Measurements from ENCODE around the gene TBL2.
"Not testable (repeated sequence)": the region's sequence is repeated elsewhere in the genome, so short reads cannot be mapped to it uniquely, and the experiment has no call there.

TBL2 gene, protein sequence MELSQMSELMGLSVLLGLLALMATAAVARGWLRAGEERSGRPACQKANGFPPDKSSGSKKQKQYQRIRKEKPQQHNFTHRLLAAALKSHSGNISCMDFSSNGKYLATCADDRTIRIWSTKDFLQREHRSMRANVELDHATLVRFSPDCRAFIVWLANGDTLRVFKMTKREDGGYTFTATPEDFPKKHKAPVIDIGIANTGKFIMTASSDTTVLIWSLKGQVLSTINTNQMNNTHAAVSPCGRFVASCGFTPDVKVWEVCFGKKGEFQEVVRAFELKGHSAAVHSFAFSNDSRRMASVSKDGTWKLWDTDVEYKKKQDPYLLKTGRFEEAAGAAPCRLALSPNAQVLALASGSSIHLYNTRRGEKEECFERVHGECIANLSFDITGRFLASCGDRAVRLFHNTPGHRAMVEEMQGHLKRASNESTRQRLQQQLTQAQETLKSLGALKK

GRCh38 chr7:73578342-73579128, at the start of gene TBL2:
TSS of gene TBL2 (minus strand) at chr7:73578579. CDS start at chr7:73578549, 30 bp downstream.
- DNase-seq = peak; percentile 100

- DNase-seq = no peak
Measured at GRCh38 chr7:73626814-73627213, 48.4 kb upstream of the TBL2 start.

DNA sequence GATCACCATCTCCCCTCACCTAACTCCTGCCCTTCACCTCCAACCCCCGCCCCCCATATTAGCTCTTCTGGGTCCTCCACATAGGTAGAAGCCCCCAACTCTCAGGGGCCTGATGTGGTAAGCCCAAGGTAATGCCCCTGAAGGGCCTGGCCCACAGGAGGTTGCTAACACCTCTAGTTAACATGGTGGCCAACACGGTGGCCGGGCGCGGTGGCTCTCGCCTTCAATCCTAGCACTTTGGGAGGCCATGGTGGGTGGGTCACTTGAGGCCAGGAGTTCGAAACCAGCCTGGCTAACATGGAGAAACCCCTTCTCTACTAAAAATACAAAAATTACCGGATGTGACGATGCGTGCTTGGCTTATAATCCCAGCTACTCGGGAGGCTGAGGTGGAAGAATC, 46.9 kb upstream of the TBL2 start:
- no peak for DNase-seq

GRCh38 chr7:73624669-73625001, 46.3 kb upstream of the TBL2 start:
- DNase-seq = no peak

- peak; percentile 79 to 85 for DNase-seq
Measured at GRCh38 chr7:73623798-73624668, 45.7 kb upstream of the TBL2 start, which contains the start of gene MLXIPL. TSS of gene MLXIPL (minus strand) at chr7:73624522. CDS start at chr7:73624492, 30 bp downstream.

- no peak for DNase-seq
Measured at GRCh38 chr7:73622909-73623797, 44.8 kb upstream of the TBL2 start.

- DNase-seq = no peak
Measured at GRCh38 chr7:73622527-73622908, 44.1 kb upstream of the TBL2 start.

DNA sequence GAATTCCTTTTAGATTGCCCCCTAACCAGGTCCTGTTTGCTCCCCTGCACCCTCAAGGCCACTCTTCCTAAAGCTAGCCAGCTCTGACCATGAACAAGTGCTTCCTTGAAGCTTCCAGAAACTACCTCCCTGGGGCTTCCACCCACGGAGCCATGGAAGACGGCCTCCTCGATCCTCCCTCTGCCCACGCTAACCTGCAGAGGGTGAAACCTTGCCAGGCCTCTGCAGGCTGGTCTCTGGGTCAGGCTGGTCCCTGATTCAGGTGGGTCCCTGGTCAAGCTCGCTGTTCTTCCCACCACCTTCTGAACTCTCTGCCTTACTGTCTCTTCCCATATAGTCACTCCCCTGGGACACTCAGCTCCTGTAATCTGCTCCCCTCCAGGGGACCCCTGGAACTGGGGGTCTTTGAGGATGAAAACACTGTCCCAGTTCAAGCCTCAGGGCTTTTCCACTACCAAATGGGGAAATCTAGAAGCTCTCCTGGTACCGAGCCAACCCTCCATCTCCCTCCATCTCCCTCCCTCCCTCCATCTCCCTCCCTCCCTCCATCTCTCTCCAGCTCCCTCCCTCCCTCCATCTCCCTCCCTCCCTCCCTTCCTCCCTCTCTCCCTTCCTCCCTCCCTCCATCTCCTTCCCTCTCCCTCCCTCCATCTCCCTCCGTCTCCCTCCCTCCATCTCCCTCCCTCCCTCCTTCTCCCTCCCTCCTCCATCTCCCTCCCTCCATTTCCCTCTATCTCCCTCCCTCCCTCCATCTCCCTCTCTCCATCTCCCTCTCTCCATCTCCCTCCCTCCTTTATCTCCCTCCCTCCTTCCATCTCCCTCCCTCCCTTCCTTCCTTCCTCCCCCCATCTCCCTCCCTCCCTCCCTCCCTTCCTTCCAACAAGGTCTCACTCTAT, 43.0 kb upstream of the TBL2 start:
- no peak for DNase-seq

DNA sequence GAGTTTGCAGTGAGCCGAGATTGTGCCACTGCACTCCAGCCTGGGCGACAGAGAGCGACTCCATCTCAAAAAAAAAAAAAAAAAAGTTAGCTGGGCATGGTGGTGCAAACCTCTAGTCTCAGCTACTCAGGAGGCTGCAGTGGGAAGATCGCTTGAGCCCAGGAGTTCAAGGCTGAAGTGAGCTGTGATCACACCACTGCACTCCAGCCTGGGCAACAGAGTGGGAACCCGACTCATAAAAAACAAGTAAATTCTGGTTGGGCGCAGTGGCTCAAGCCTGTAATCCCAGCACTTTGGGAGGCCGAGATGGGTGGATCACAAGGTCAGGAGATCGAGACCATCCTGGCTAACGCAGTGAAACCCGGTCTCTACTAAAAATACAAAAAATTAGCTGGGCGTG, 41.0 kb upstream of the TBL2 start:
- DNase-seq = not testable (repeated sequence)

GRCh38 chr7:73618538-73618937, 40.2 kb upstream of the TBL2 start:
- no peak for DNase-seq

DNA sequence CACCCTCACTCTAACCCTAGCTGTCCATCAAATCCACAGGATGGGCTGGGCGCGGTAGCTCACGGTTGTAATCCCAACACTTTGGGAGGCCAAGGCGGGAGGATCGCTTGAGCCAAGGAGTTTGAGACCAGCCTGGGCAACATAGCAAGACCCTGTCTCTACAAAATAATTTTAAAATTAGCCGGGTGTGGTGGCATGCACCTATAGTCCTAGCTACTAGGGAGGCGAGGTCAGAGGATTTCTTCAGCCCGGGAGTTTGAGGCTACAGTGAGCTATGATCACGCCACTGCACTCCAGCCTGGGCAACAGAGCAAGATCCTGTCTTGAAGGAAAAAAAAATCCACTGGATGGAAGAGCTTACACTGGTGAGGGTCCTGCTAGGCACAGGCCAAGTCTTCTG, 39.1 kb upstream of the TBL2 start:
- not testable (repeated sequence) for DNase-seq

GRCh38 chr7:73615886-73616285, 37.5 kb upstream of the TBL2 start:
- DNase-seq = no peak

DNA sequence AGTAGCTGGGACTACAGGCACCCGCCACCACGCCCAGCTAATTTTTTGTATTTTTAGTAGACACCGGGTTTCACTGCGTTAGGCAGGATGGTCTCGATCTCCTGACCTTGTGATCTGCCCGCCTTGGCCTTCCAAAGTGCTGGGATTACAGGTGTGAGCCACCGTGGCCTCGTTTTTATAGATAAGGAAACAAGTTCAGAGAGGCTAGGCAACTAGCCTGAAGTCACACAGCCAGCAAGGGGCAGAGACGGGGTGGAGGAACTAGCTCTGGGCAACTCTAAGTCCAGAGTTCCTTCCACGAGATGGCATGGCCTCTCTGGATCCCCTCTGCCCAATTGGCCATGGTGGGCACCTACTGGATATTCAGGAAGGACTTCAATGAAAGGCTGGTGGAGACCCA, 36.6 kb upstream of the TBL2 start:
- DNase-seq = not testable (repeated sequence)

GRCh38 chr7:73613954-73614735, 35.8 kb upstream of the TBL2 start:
- no peak for DNase-seq

- DNase-seq = no peak
Measured at GRCh38 chr7:73612598-73613269, 34.4 kb upstream of the TBL2 start.

- no peak for DNase-seq
Measured at GRCh38 chr7:73611017-73611555, 32.7 kb upstream of the TBL2 start.

GRCh38 chr7:73610105-73610504, 31.7 kb upstream of the TBL2 start:
- no peak for DNase-seq

GRCh38 chr7:73607692-73607983, 29.3 kb upstream of the TBL2 start:
- not testable (repeated sequence) for DNase-seq

All from NCI-H1930 (cell line).